GM19099 (cell line): Measurements from ENCODE around the gene RAB28.

Experiments used
- POLR2A ChIP-seq: IDR thresholded peaks from 3 replicates; pipeline ENCODE4 v1.6.1; 2011; ENCODE audit warnings: low read depth; ENCODE audit not compliant: insufficient read length; ENCODE audit errors: extremely low read depth

RAB28 gene

GRCh38 chr4:13484122-13484748 lies at the start of gene RAB28:
TSS of gene RAB28 (minus strand) at chr4:13484340.
- TF ChIP-seq POLR2A = peak; percentile 66

DNA sequence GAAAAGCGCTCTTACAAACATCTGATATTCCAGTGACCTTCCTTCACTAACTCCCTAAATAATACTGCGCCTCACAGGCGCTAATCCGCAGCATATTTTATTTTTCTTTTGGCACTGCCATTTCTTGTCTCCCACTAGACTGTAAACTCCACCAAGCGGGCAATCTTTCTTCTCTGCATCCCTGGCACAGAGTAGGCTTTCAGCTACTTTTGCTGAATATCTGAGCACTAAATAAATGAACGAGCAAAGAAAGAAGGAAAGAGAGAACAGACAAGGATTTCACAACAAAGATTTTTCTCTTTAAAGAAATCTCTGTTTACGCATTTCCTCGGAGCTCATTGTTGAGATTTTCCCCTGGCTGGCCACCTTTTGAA lies 47.5 kb upstream of the RAB28 start:
- no peak for TF ChIP-seq POLR2A

GRCh38 chr4:13530823-13531624 lies 46.9 kb upstream of the RAB28 start:
- no peak for TF ChIP-seq POLR2A

DNA sequence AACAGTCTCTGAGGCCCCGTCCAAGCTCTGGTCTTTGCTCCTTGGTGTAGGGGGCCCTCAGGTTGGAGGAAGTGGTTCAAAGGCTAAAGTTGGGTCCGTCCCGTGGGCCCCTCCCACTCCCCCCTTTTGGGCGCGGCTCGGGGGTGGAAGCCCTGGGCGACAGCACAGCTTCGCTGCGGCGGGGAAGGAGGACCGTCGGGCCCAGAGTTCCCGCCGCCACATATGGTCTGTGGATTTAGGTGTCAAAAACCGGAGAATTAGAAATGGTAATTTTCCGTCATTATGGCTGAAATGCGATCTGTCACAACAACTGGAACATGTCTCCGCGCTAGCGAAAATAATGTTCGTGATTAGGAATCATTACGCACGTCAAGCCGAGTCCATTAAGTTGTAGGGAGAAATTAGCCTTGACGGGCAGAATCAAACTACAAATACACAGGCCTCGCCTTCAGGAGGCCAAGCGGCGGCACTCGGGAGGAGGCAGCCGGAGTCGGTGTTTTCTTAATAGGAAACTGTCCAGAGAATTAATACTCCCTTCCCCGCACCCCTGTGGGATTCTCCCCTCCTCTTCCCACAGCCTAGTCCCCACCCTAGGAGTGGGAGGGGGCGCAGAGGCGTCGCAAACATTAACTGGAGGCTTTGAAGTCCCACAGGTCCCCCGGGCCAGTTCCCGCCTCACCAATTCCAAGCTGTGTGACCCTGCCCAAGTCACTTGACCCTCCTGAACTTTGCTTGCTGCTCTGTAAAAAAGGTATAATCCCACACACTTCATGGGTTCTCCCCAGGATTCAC lies 45.2 kb upstream of the RAB28 start:
- no peak for TF ChIP-seq POLR2A

DNA sequence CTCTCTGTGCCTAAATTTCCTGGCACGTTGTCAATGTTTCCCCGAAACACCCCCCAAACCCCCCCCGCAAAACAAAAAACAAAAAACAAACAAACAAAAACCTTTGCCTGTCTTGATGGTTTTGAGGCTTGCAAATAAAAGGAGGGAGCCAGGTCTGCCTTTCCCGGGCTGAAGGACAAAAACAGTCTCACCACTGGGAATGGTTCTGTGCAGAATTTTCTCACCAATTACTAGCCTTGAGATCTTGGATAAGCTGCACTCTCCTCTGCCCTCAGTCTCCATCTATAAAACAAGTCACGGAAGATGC lies 44.6 kb upstream of the RAB28 start:
- no peak for TF ChIP-seq POLR2A

- TF ChIP-seq POLR2A = no peak
These were observed 44.1 kb upstream of the RAB28 start for GRCh38 chr4:13527981-13528820.

GRCh38 chr4:13527192-13527980 lies 43.2 kb upstream of the RAB28 start:
- TF ChIP-seq POLR2A = no peak

DNA sequence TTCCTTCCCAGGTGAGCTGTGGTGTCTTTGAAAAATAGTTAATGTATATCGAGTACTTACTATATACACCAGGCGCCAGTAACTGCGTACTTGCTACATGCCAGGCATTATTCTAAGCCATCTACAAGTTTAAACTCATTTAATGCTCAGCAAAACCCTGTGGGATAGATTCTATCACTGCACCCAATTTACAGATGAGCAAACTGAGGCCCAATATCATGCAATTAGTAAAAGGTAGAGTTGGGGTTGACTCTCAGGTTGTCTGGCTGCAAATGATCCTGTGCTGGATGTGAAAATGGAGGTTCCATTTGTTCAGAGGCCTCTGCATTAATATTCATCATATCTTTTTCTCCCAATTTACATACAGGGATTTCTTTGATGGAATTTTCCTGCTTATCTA lies 42.5 kb upstream of the RAB28 start:
- TF ChIP-seq POLR2A = no peak

GRCh38 chr4:13525606-13526281 lies 41.6 kb upstream of the RAB28 start:
- no peak for TF ChIP-seq POLR2A

GRCh38 chr4:13524504-13525243 lies 40.5 kb upstream of the RAB28 start:
- TF ChIP-seq POLR2A = no peak

GRCh38 chr4:13523591-13524503 lies 39.7 kb upstream of the RAB28 start:
- no peak for TF ChIP-seq POLR2A

DNA sequence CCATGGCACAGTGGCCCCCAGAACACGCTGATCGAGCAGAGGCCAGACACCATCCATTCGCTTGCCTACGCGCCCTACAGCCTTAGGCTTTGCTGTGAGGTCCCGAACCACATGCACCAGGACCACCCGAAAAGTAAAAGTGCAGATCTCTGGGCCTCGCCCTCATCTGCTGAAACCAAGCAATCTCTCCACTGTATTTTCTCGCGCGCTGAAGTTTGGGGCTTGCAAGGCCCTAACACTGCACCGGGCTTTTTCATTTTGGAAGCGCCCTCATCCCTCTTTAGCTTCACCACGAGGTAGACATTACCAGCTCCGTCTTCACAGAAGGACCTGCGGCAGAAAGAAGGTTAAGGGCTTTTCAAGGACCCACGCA lies 39.0 kb upstream of the RAB28 start:
- no peak for TF ChIP-seq POLR2A
